Peyer's patch (tissue), 4 donors: ENCODE measurements around the gene EN2.

Source experiments
- POLR2A ChIP-seq, 2 donors: fragments of 450-650 bp; IDR thresholded peaks; one replicate each; pipeline ENCODE4 v1.5.1; 2017; ENCODE audit warnings: antibody characterized with exemption in 2 of 2, mild to moderate bottlenecking in 2 of 2, moderate library complexity in 2 of 2
- TF ChIP-seq, protein P1 (sequence below), 6 experiments: fragments of 450-650 bp in 4 of 6; fragments of 200-600 bp in 2 of 6; sonication (generic) in 1 of 6; IDR thresholded peaks; one replicate each; pipeline ENCODE4 v1.5.1; 2017 to 2019; ENCODE audit warnings: antibody characterized with exemption in 6 of 6, mild to moderate bottlenecking in 3 of 6, moderate library complexity in 1 of 6

DNA sequence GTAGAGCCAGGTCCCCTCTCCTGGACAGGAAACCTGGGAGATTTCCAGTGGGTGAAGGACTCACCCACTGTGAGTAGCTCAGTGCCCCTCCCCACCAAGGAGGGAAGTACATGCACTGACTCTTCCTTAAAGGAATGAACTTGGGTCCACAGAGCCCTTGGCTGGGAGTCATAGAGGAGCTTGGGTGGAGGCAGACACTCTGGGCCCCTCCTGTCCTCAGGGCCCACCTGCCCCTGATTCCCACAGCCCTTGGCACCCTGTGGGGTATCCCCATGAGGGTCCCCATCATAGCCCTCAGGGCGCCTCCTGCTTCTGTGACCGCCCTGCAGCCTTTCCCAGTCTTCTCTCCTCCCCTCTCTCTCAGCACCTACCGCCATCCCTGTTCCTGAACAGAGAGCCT, 3.7 kb downstream of the EN2 start:
- TF ChIP-seq, protein P1, sequence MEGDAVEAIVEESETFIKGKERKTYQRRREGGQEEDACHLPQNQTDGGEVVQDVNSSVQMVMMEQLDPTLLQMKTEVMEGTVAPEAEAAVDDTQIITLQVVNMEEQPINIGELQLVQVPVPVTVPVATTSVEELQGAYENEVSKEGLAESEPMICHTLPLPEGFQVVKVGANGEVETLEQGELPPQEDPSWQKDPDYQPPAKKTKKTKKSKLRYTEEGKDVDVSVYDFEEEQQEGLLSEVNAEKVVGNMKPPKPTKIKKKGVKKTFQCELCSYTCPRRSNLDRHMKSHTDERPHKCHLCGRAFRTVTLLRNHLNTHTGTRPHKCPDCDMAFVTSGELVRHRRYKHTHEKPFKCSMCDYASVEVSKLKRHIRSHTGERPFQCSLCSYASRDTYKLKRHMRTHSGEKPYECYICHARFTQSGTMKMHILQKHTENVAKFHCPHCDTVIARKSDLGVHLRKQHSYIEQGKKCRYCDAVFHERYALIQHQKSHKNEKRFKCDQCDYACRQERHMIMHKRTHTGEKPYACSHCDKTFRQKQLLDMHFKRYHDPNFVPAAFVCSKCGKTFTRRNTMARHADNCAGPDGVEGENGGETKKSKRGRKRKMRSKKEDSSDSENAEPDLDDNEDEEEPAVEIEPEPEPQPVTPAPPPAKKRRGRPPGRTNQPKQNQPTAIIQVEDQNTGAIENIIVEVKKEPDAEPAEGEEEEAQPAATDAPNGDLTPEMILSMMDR (IDR thresholded peaks at IDR 0.05) = no peak
- no peak for TF ChIP-seq POLR2A (IDR thresholded peaks at IDR 0.05)
